G401.6 (cell line): ENCODE measurements around the gene SYNM.
"Not testable (repeated sequence)": the region's sequence is repeated elsewhere in the genome, so short reads cannot be mapped to it uniquely, and the experiment has no call there.

Experiments used
- FAIRE-seq: peaks from 2 replicates; lab custom pipeline; 2012; peaks lifted over from hg19 to GRCh38; lab: Jason Lieb, UNC

Gene SYNM, protein sequence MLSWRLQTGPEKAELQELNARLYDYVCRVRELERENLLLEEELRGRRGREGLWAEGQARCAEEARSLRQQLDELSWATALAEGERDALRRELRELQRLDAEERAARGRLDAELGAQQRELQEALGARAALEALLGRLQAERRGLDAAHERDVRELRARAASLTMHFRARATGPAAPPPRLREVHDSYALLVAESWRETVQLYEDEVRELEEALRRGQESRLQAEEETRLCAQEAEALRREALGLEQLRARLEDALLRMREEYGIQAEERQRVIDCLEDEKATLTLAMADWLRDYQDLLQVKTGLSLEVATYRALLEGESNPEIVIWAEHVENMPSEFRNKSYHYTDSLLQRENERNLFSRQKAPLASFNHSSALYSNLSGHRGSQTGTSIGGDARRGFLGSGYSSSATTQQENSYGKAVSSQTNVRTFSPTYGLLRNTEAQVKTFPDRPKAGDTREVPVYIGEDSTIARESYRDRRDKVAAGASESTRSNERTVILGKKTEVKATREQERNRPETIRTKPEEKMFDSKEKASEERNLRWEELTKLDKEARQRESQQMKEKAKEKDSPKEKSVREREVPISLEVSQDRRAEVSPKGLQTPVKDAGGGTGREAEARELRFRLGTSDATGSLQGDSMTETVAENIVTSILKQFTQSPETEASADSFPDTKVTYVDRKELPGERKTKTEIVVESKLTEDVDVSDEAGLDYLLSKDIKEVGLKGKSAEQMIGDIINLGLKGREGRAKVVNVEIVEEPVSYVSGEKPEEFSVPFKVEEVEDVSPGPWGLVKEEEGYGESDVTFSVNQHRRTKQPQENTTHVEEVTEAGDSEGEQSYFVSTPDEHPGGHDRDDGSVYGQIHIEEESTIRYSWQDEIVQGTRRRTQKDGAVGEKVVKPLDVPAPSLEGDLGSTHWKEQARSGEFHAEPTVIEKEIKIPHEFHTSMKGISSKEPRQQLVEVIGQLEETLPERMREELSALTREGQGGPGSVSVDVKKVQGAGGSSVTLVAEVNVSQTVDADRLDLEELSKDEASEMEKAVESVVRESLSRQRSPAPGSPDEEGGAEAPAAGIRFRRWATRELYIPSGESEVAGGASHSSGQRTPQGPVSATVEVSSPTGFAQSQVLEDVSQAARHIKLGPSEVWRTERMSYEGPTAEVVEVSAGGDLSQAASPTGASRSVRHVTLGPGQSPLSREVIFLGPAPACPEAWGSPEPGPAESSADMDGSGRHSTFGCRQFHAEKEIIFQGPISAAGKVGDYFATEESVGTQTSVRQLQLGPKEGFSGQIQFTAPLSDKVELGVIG (N-terminal part only)

DNA sequence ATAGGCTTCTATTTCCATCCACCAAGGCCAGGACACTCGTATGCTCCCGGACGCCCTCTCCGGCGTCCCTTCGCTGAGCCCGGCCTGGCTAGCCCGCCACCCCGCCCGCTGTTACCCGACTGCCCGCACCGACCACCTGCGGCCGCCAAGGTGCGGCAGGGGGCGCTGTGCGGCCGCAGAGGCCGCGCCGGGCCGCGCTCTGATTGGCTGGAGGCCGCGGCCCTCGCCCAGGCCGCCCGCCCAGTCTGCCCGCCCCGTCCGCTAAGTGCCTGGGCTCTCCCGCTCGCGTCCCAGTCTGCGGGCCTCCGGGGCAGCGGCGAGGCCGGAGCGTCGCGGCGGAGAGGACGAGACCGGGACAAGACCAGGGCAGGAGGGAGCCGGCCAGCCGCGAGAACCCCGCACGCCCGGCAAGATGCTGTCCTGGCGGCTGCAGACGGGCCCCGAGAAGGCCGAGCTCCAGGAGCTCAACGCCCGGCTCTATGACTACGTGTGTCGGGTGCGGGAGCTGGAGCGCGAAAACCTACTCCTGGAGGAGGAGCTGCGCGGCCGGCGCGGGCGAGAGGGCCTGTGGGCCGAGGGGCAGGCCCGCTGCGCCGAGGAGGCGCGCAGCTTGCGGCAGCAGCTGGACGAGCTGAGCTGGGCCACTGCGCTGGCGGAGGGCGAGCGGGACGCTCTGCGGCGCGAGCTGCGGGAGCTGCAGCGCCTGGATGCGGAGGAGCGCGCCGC is at the start of gene SYNM:
TSS of gene SYNM (plus strand) at position 293 of the 726 bp plus-strand sequence. CDS start at position 413, 120 bp downstream.
- no peak for FAIRE-seq

GRCh38 chr15:99055555-99056134 is 49.2 kb upstream of the SYNM start:
- FAIRE-seq: no peak

- FAIRE-seq: no peak
These were observed 47.9 kb upstream of the SYNM start for GRCh38 chr15:99057020-99057419.

- FAIRE-seq: no peak
These were observed 47.0 kb upstream of the SYNM start for GRCh38 chr15:99057697-99058420.

DNA sequence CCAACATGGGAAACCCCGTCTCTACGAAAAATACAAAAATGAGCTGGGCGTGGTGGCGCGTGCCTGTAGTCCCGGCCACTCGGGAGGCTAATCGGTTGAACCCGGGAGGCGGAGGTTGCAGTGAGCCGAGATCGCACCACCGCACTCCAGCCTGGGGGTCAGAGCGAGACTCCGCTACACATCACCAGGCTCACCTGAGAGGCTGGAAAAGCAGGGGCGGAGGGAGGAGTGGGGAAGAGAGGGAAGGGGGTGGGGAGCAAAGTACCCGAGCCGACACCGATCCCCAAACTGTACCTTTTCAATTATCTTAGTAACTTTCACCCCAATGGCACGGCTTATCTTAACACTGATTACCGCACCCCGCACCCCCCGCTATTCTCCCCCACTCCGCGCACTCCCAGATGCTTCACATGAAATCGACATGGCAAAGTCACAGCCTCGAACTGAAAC is 46.4 kb upstream of the SYNM start:
- FAIRE-seq: no peak

DNA sequence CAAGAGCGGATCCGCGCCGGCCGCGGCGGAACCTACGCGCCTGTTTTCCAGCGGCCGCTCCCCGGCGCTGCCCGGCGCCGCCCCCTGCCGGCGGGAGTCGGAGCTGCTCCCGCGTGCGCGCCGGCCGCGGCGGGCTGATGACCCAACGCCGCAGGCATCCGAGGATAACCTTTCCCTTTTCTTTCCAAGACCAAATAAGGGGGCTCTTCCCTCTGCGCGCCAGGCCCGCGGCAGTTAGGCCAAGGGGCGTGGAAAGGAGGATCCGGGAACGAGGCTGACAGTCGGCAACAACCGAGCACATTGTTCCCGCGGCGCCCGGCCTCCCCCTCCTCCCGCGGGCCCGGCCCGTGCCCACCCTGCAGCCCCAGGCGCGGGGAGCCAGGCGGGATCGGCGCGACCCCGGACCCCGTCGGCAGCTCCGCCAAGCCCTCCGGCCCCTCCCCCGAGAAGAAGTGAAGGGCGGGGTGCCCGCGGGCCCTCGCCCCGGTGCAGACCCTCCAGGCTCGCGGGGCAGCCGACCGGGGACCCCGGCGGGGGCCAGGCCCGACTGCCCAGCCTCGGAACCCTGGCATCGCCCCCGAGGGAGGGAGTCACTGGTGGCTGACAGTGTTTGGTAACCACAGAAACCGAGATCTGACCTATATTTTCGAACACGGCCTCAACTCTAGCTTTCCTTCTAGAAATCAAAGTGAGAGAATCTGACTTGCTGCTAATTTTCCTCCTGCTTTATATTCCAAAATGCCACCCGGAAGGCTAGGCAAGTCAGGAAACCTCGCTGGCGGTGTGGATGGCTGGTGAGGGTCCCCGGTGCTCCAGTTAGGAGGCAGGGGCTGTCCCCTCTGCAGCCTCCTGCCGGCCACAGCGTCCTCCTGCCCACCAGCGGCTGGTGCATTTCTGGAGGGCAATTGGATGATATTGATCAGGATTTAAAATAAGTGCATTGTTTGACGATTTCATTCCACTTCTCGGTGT is 45.6 kb upstream of the SYNM start:
- FAIRE-seq: no peak

DNA sequence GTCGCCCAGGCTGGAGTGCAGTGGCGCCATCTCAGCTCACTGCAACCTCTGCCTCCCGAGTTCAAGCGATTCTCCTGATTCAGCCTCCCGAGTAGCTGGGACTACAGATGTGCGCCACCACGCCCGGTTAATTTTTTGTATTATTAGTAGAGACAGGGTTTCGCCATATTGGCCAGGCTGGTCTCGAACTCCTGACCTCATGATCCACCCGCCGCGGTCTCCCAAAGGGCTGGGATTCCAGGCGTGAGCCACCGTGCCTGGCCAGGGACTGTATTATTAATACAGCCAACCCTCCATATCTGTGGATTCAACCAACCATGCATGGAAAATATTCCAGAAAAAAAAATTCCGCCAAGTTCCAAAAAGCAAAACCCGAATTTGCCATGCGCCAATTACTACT is 44.7 kb upstream of the SYNM start:
- FAIRE-seq: not testable (repeated sequence)

DNA sequence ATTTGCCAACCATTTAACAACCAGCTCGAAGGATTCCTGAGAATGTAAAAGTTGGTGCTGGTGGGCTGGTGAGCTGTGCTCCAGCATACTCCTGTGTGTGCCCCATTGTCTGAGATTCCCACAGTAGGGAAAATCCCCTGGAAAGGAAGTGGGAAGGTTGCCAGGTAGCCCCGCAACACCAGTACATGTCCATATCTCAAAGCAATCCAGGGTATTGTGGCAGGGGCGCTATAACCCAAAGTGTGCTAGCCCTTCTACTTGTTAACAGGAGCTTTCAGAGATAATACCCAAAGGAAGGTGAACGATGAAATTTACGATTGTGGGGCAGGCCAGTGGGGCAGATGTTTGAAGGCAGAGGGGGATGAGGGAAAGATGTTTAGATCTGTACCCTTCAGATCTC is 42.7 kb upstream of the SYNM start:
- no peak for FAIRE-seq

DNA sequence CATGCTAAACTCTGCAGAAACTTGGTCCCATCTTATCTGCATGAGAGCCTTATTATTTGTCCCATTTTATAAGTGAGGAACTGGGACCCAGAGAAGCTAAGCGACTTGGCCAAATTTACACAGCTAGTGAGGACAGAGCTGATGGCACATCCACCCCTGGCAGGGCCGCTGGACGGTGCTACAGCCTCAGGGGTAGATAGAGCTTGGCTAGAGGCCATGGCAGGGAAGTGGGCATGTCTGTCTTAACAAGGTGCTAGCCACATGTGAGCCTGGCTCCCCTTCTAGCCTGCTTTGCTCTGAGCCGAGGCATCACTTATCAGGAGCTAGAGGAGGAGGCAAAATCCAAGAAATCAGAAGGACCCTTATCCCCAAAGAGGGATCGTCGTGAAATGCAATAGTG is 36.7 kb upstream of the SYNM start:
- FAIRE-seq: no peak

GRCh38 chr15:99070208-99070607 is 34.7 kb upstream of the SYNM start:
- FAIRE-seq: no peak

DNA sequence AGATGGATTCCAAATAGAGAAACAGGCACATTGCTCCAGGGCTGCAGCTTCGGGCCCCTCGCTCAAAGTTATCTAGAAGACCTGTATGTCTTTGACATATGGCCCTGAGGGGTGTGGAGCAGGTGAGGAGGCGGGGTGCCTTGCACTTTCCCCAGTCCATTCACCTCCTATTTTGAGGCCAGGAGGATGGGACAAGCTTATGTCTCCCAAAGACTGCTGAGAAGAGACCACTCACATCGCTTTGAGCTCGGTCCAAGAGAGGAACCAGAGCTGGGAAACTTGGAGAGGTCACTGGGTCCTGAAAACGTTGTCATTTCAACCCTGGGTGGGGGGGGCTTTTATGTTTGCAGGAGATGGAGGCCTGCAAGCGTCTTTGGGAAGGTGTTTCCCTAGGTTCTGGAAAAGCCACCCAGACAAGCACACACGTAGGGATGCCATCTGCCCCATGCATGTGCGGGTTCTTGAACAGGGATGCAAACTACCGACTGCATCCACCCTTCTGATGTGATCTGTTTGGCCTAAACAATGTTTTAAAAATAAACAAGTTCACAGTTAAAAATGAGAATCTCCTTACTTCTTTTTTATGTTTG is 33.7 kb upstream of the SYNM start:
- FAIRE-seq: no peak

DNA sequence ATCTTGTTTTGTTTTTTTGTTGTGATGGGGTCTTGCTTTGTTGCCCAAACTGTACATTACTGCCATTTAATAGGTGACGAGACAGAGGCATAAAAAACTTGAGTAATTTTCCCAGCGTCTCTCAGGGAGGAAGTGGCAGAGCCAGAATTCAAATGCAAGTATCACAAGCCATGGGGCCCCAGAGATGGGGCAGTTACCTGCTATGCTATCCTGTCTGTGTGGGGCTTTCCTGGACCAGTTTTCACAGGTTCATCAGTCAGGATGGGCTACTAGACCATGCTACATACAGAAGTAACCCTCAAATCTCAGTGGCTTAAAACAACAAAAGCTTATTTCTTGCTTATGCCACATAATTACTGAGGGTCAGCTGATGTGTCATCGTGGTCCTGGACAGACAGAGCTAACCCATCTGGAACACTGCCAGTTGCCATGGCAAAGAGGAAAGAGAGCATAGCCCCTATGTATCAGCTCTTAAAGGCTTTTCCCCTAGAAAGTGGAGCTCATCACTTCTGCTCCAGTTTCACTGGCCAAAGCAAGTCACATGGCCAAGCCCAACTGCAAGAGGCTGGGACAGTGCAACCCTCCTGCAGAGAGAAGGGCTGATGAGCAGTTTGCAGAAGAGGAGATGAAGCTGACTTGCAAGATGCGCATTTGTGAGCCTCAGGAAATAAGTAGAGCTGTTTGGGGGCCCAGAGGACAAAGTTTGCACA is 31.7 kb upstream of the SYNM start:
- FAIRE-seq: no peak

- no peak for FAIRE-seq
These were observed 30.4 kb upstream of the SYNM start for GRCh38 chr15:99074446-99074845.

GRCh38 chr15:99075059-99075652 is 29.7 kb upstream of the SYNM start:
- not testable (repeated sequence) for FAIRE-seq

DNA sequence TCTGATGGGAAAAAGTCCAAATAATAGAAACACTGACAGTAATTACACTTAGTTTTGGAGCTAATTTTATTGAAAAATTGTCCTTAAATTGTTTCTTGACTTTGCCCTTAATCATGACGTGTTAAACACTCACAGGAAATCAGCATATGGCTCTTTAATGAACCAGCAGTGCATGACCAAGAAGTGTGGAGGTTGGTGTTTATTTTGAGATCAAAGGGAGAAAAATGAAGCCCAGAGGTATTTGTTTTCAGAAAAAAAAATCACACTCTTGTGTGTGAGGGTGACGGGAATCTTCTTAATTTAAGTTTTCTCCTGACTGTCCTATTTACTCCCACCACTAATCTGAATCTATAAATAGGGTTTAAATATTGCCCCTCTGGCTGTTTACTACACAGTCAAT is 28.8 kb upstream of the SYNM start:
- no peak for FAIRE-seq

DNA sequence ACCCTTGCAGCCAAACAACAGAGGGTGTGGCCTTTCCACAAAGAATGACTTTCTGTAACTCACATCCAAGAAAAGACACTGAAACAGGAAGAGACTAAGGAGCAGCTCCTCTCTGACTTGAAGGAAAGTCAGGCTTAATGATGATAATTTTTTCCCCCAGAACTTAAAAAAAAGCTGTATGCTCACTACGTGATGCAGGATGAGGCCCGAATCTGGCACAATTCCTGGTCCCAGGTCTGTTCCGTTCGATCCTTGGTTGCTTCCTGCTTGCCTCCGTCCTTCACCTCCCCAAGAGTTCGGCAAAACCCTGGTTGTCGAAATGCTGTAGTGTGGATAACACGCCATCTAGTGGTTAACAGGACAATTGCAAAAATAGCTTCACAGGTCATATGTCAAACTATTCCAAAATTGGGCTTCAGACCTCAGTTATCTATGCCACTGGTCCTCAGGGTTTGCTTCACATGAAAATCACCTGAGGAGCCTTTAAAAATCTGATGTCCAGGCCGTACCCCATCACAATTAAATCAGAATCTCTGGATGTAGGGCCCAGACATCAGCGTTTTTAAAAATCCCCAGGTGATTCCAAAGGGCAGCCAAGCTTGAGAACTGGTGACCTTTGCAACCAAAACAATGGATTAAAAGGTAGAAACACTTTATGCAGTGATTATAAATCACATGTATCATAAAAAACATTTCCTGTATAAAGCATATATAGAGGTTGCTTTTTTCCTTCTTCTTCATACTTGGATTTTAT is 28.1 kb upstream of the SYNM start:
- peak; percentile 92 for FAIRE-seq

GRCh38 chr15:99082798-99083197 is 22.1 kb upstream of the SYNM start:
- FAIRE-seq: no peak
